Left ventricle myocardium inferior (tissue), 1 donor: ENCODE data around the gene ARHGEF37. TPM values are rescaled to one million over a fixed set of nuclear protein-coding genes. Genes with fewer than 3 reads are reported as not detected.

Source experiments
- total RNA-seq: library from RNA; stranded (reverse); fragmentation: NEBNext Ultra II Directional; extraction: Animal tissue kit (Norgen Biotek cat#: 25700); gene quantifications from one replicate; pipeline ENCODE4 v1.2.1, GENCODE V29; 2021
- donor health status: DM: no; HTN: yes; CAD: no; lungs with severe emphysema.

Gene ARHGEF37
- total RNA-seq, 1 donor from 2014 or later = 22.8 TPM

Other genes starting within 250 kb of the ARHGEF37 start
- 7.6 TPM for gene GRPEL2, start 236.0 kb upstream of the ARHGEF37 start, total RNA-seq
- gene PCYOX1L, start 223.5 kb upstream of the ARHGEF37 start, total RNA-seq = 3.2 TPM
- not detected for gene IL17B, start 202.2 kb upstream of the ARHGEF37 start, total RNA-seq
- 180 TPM for gene CSNK1A1, start 30.1 kb upstream of the ARHGEF37 start, total RNA-seq
- 28.4 TPM for gene PPARGC1B, start 148.8 kb downstream of the ARHGEF37 start, total RNA-seq